K562 (cell line): ENCODE measurements around the gene ANGEL2. TPM values are rescaled to one million over a fixed set of nuclear protein-coding genes. Genes with fewer than 3 reads are reported as not detected.

Source experiments
- ATAC-seq: fragments of 200-7000 bp; cut with Tn5 transposase; 3 replicates; pipeline ENCODE4 v1.9.1; 2020; ENCODE audit warnings: moderate library complexity
- BruUV-seq: library from RNA; stranded (reverse); fragments of 400-500 nt; replicated peaks from 2 replicates; lab custom pipeline; 2021; lab: Mats Ljungman, UMichigan
- CTCF ChIA-PET: fragments of 300-600 bp; formaldehyde crosslinking; extraction: SDS; loops from one replicate; lab custom pipeline; 2021; ENCODE audit warnings: low intra/inter-chr PET ratio; lab: Yijun Ruan, JAX
- POLR2A ChIA-PET: fragments of 300-600, 350-650 bp; sonication (Branson Sonifier 250); formaldehyde crosslinking; extraction: SDS; loops from one replicate; lab custom pipeline; 2021; ENCODE audit warnings: antibody characterized with exemption, inconsistent platforms; lab: Yijun Ruan, JAX
- DNase-seq, 4 experiments: peaks; one replicate each; pipeline versions ENCODE4 v3.0.0 to v3.0.0-alpha.2; 2011 to 2018; ENCODE audit warnings: low spot score in 3 of 4, mixed read lengths in 3 of 4; ENCODE audit errors: extremely low read depth in 1 of 4
- FAIRE-seq: peaks from 2 replicates; lab custom pipeline; 2011; peaks lifted over from hg19 to GRCh38; lab: Jason Lieb, UNC
- H2AFZ ChIP-seq: 2 replicates; pipeline ENCODE4 v1.6.0; 2011; ENCODE audit warnings: low read depth, low read length, control low read depth, inconsistent platforms
- H3K27ac ChIP-seq: fragments of 200-600 bp; 3 replicates; pipeline ENCODE4 v1.8.0; 2011; ENCODE audit warnings: low read depth, mild to moderate bottlenecking, control low read depth, inconsistent platforms, low read length, moderate library complexity, mixed read lengths; ENCODE audit errors: extremely low read depth
- H3K27me3 ChIP-seq, 2 experiments: fragments of 300-600 bp in 1 of 2; 2 replicates in 1 of 2; 3 replicates in 1 of 2; pipeline versions ENCODE4 v1.6.0 to v1.8.0; 2011; ENCODE audit warnings: inconsistent platforms in 2 of 2, low read length in 2 of 2, mild to moderate bottlenecking in 1 of 2, mixed read lengths in 1 of 2, moderate library complexity in 1 of 2; ENCODE audit not compliant: control insufficient read depth in 2 of 2, insufficient read depth in 2 of 2
- H3K36me3 ChIP-seq: fragments of 300-600 bp; 3 replicates; pipeline ENCODE4 v1.8.0; 2011; ENCODE audit warnings: mild to moderate bottlenecking, low read length, inconsistent platforms; ENCODE audit not compliant: control insufficient read depth, insufficient read depth
- H3K4me1 ChIP-seq, 2 experiments: fragments of 200-600 bp in 1 of 2; replicated peaks in 1 of 2; 2 replicates in 1 of 2; 3 replicates in 1 of 2; pipeline versions ENCODE4 v1.5.1 to v1.8.0; 2011; ENCODE audit warnings: inconsistent platforms in 2 of 2, low read length in 2 of 2, mild to moderate bottlenecking in 1 of 2, mixed read lengths in 1 of 2, moderate library complexity in 1 of 2; ENCODE audit not compliant: control insufficient read depth in 2 of 2, insufficient read depth in 2 of 2
- H3K4me2 ChIP-seq: 2 replicates; pipeline ENCODE4 v1.6.1; 2011; ENCODE audit warnings: low read length, control low read depth, inconsistent platforms, mixed read lengths; ENCODE audit not compliant: insufficient read depth
- H3K4me3 ChIP-seq: fragments of 200-600 bp; sonication (generic), shearing (Covaris generic); 2 replicates; pipeline ENCODE4 v1.5.1; 2016; ENCODE audit warnings: control low read depth, inconsistent platforms
- H3K79me2 ChIP-seq: fragments of 200-600 bp; 3 replicates; pipeline ENCODE4 v1.8.0; 2011; ENCODE audit warnings: low read length, inconsistent platforms; ENCODE audit not compliant: control insufficient read depth, insufficient read depth
- H3K9ac ChIP-seq, 2 experiments: 2 replicates each; pipeline versions ENCODE4 v1.6.0 to v1.6.1; 2011; ENCODE audit warnings: low read depth in 2 of 2, low read length in 2 of 2, control low read depth in 1 of 2, inconsistent platforms in 1 of 2, mild to moderate bottlenecking in 1 of 2, mixed read lengths in 1 of 2; ENCODE audit not compliant: insufficient read depth in 1 of 2
- H3K9me1 ChIP-seq: one replicate; pipeline ENCODE4 v1.6.0; 2011; ENCODE audit warnings: inconsistent platforms, mild to moderate bottlenecking, low read length, moderate library complexity; ENCODE audit not compliant: control insufficient read depth, insufficient read depth
- H3K9me3 ChIP-seq: replicated peaks from 2 replicates; pipeline ENCODE4 v1.5.1; 2011; ENCODE audit warnings: low read depth, low read length, inconsistent platforms; ENCODE audit not compliant: control insufficient read depth, insufficient read depth
- H4K20me1 ChIP-seq: replicated peaks from 2 replicates; pipeline ENCODE4 v1.6.1; 2011; ENCODE audit warnings: low read length, inconsistent platforms, mixed read lengths; ENCODE audit not compliant: control insufficient read depth, insufficient read depth
- CC2D1A ChIP-seq: fragments of 450-650 bp; IDR thresholded peaks from 2 replicates; pipeline ENCODE4 v1.6.1; 2017; ENCODE audit warnings: mild to moderate bottlenecking
- ETV1 ChIP-seq: fragments of 450-650 bp; conservative IDR thresholded peaks from 2 replicates; pipeline ENCODE4 v1.6.1; 2016; ENCODE audit warnings: missing genetic modification characterization, control low read depth, low read depth, missing compliant biosample characterization
- FOXA3 ChIP-seq, 2 experiments: fragments of 450-650 bp in 1 of 2; sonication (generic) in 1 of 2; formaldehyde crosslinking; IDR thresholded peaks in 1 of 2; conservative IDR thresholded peaks in 1 of 2; 2 replicates each; pipeline versions ENCODE4 v1.4.0 to v1.8.0; 2020 to 2022; ENCODE audit warnings: mild to moderate bottlenecking in 2 of 2, missing genetic modification reagents in 1 of 2
- GATAD2B ChIP-seq: fragments of 450-650 bp; IDR thresholded peaks from 2 replicates; pipeline ENCODE4 v1.6.1; 2017; ENCODE audit warnings: mild to moderate bottlenecking, borderline replicate concordance
- KDM1A ChIP-seq, 2 experiments: fragments of 450-650 bp; IDR thresholded peaks; 2 replicates each; pipeline ENCODE4 v1.6.1; 2016; ENCODE audit warnings: mild to moderate bottlenecking in 2 of 2
- MITF ChIP-seq: IDR thresholded peaks from 2 replicates; pipeline ENCODE4 v1.6.1; 2014; ENCODE audit warnings: antibody characterized with exemption
- MTA1 ChIP-seq: fragments of 450-650 bp; IDR thresholded peaks from 2 replicates; pipeline ENCODE4 v1.6.1; 2017; ENCODE audit warnings: borderline replicate concordance
- NR0B1 ChIP-seq: fragments of 450-650 bp; IDR thresholded peaks from one replicate; pipeline ENCODE4 v1.6.1; 2018; ENCODE audit warnings: mild to moderate bottlenecking, moderate library complexity; ENCODE audit not compliant: partially characterized antibody
- RBFOX2 ChIP-seq: fragments of 200-400 bp; formaldehyde crosslinking; IDR thresholded peaks from 2 replicates; pipeline ENCODE4 v1.6.1; 2017; ENCODE audit warnings: low read depth, mild to moderate bottlenecking, low read length, moderate library complexity
- RBM22 ChIP-seq: fragments of 200-400 bp; formaldehyde crosslinking; IDR thresholded peaks from 2 replicates; pipeline ENCODE4 v1.6.1; 2018; ENCODE audit warnings: low read length, low read depth; ENCODE audit not compliant: poor library complexity, severe bottlenecking
- SAFB ChIP-seq: fragments of 200-400 bp; formaldehyde crosslinking; IDR thresholded peaks from 2 replicates; pipeline ENCODE4 v1.6.1; 2017; ENCODE audit warnings: low read depth, low read length, borderline replicate concordance
- SMARCE1 ChIP-seq: fragments of 450-650 bp; IDR thresholded peaks from 2 replicates; pipeline ENCODE4 v1.7.1; 2016; ENCODE audit warnings: mild to moderate bottlenecking
- TAF1 ChIP-seq: IDR thresholded peaks from 2 replicates; pipeline ENCODE4 v1.6.1; 2011; ENCODE audit warnings: mild to moderate bottlenecking, low read length, moderate library complexity; ENCODE audit not compliant: insufficient read depth, control insufficient read depth, severe bottlenecking; ENCODE audit errors: extremely low read depth
- ZKSCAN1 ChIP-seq: fragments of 150-350 bp; IDR thresholded peaks from 2 replicates; pipeline ENCODE4 v1.6.1; 2016; ENCODE audit warnings: low read depth, low read length
- ZNF212 ChIP-seq: fragments of 450-650 bp; formaldehyde crosslinking; IDR thresholded peaks from 2 replicates; pipeline ENCODE4 v1.4.0; 2020; ENCODE audit warnings: mild to moderate bottlenecking
- ZNF263 ChIP-seq: sonication (generic); formaldehyde crosslinking; IDR thresholded peaks from 2 replicates; pipeline ENCODE4 v1.8.0; 2022; ENCODE audit warnings: mild to moderate bottlenecking, missing genetic modification reagents, borderline replicate concordance
- WGBS: fragments of 100-300 bp; shearing (Covaris generic); methylation state at CpG from one replicate; pipeline ENCODE4 v1.1.6; 2016; ENCODE audit warnings: low coverage, mixed read lengths; ENCODE audit not compliant: insufficient coverage; ENCODE audit errors: missing lambda C conversion rate; 5-methylcytosine and 5-hydroxymethylcytosine counted together
- in situ Hi-C: fragments of 300-500 bp; cut with MboI; formaldehyde crosslinking; loops from 4 replicates; pipeline ENCODE4 v1.15.0; 2018; ENCODE audit warnings: inconsistent platforms, mixed read lengths
- intact Hi-C: fragments of 100-400 bp; cut with micrococcal nuclease; formaldehyde crosslinking; loops from 2 replicates; pipeline ENCODE4 v1.14.2; 2022
- polyA plus RNA-seq, 8 experiments: library from polyadenylated mRNA; depleted of rRNA in 4 of 8; stranded (reverse) in 5 of 8; unstranded in 3 of 8; fragments of >200 nt; fragmentation: Nextera tagmentation in 2 of 8; fragmentation: Illumina TruSeq in 1 of 8; extraction: Ambion mirVana in 2 of 8; extraction: Trizol in 1 of 8; gene quantifications; 2 replicates each; pipeline versions ENCODE4 v1.2.1 to v1.2.3, GENCODE V29; 2011 to 2014; ENCODE audit warnings: inconsistent platforms in 1 of 8, missing spikeins in 1 of 8
- total RNA-seq, 7 experiments: library from RNA; depleted of rRNA in 6 of 7; stranded (reverse); fragments of >200 nt in 6 of 7; fragmentation: Illumina TruSeq in 2 of 7; extraction: Trizol in 2 of 7; gene quantifications; 2 replicates each; pipeline versions ENCODE4 v1.2.1 to v1.2.3, GENCODE V29; 2011 to 2021; ENCODE audit warnings: low replicate concordance in 1 of 7
- TF ChIP-seq, protein P1 (sequence below): fragments of 450-650 bp; formaldehyde crosslinking; IDR thresholded peaks from 2 replicates; pipeline ENCODE4 v1.4.0; 2022; ENCODE audit warnings: missing genetic modification characterization

The ANGEL2 gene
- total and polyA plus RNA-seq, 9 of the 15 experiments (the other 6 are each of a cell fraction or from before 2014, with no cell fraction given) = 6.8 to 34.6 (median 26.2) TPM

GRCh38 chr1:213051127-213051880 lies 35.6 kb upstream of the ANGEL2 start, which contains the start of gene RPS6KC1:
TSS of gene RPS6KC1 (plus strand) at chr1:213051241. CDS start at chr1:213051405, 164 bp downstream.
- peak; percentile 92 to 97 (median 93) for DNase-seq
- H3K9me1 ChIP-seq = no peaks in the 10 kb centered on the region
- H3K79me2 ChIP-seq = peaks cover 56% of the 10 kb centered on the region
- peak; percentile 89 for ATAC-seq
- CTCF ChIA-PET = no interaction called here
- H3K27me3 ChIP-seq = no peaks in the 10 kb centered on the region
- peak within 1 kb of the TSS; percentile 87 to 95 for H3K9ac ChIP-seq
- H3K4me3 ChIP-seq = peak within 1 kb of the TSS; percentile 76
- peak within 1 kb of the TSS; percentile 92 for H3K27ac ChIP-seq
- H4K20me1 ChIP-seq = no peaks in the 10 kb centered on the region
- H3K9me3 ChIP-seq = no peaks in the 10 kb centered on the region
- WGBS = 1% methylated on average over 38 of the region's 42 CpGs
- POLR2A ChIA-PET = interaction anchor here (0.6 to 1.8 kb wide), 5 partner anchors 10 to 74 kb away, joined by 3 to 6 read pairs (median 4); no protein-coding TSS in a partner anchor
- H3K4me2 ChIP-seq = peak within 1 kb of the TSS; percentile 97
- H3K4me1 ChIP-seq = peaks cover 33 to 71% of the 10 kb centered on the region in 2 experiments
- intact Hi-C loops (loop anchor here (1.0 to 5.0 kb wide), 4 partner anchors 19 to 444 kb away; partner anchors contain the start of genes ATF3, NSL1 and TATDN3), in situ Hi-C loops (no loop called here)
- peaks cover 10% of the 10 kb centered on the region; the same call in 1 of the 3 replicates for H3K36me3 ChIP-seq
- H2AFZ ChIP-seq = peak within 1 kb of the TSS; percentile 94
- FAIRE-seq = peak; percentile 77
- BruUV-seq = no TSS peak
- TF ChIP-seq SAFB = no peak
- peak; percentile 31; the same call in 1 of the 2 replicates for TF ChIP-seq ZKSCAN1
- peak; percentile 88 to 91 for TF ChIP-seq KDM1A (IDR thresholded peaks at IDR 0.05)
- TF ChIP-seq MITF = peak; percentile 25; the same call in 1 of the 2 replicates
- peak; percentile 77 for TF ChIP-seq TAF1
- no peak for TF ChIP-seq NR0B1
- TF ChIP-seq RBM22 = peak; percentile 27
- TF ChIP-seq GATAD2B = 0 out of 2 replicates have a peak, but pooled peaks have one; percentile 77
- TF ChIP-seq CC2D1A = peak; percentile 77
- TF ChIP-seq, protein P1, sequence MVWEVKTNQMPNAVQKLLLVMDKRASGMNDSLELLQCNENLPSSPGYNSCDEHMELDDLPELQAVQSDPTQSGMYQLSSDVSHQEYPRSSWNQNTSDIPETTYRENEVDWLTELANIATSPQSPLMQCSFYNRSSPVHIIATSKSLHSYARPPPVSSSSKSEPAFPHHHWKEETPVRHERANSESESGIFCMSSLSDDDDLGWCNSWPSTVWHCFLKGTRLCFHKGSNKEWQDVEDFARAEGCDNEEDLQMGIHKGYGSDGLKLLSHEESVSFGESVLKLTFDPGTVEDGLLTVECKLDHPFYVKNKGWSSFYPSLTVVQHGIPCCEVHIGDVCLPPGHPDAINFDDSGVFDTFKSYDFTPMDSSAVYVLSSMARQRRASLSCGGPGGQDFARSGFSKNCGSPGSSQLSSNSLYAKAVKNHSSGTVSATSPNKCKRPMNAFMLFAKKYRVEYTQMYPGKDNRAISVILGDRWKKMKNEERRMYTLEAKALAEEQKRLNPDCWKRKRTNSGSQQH (CRISPR knock-in tag) = no peak
- TF ChIP-seq SMARCE1 = peak; percentile 97
- 0 out of 4 replicates have a peak, but pooled peaks of 1 of the 2 experiments have one; percentile 8 for TF ChIP-seq FOXA3 (CRISPR knock-in tag; conservative IDR thresholded peaks at IDR 0.05 in 1 of 2, IDR thresholded peaks at IDR 0.05 in 1 of 2)
- TF ChIP-seq ZNF212 = no peak
- TF ChIP-seq ZNF263 = peak; percentile 93
- peak; percentile 44; the same call in 1 of the 2 replicates for TF ChIP-seq MTA1
- TF ChIP-seq ETV1 (tag) = peak; percentile 51; the same call in 1 of the 2 replicates
- peak; percentile 91 for TF ChIP-seq RBFOX2
